Heart left ventricle (tissue), 13 donors: ENCODE results near the gene ADTRP.

Experiments
- CTCF ChIP-seq, 12 donors: fragments of 200-600 bp; sonication (generic) in 4 of 12; IDR thresholded peaks; one replicate each; pipeline versions ENCODE4 v1.5.0 to v1.8.0; 2018 to 2022; ENCODE audit warnings: antibody characterized with exemption in 12 of 12, mild to moderate bottlenecking in 5 of 12
- POLR2A ChIP-seq, 2 donors: fragments of 450-650 bp; IDR thresholded peaks; one replicate each; pipeline ENCODE4 v1.6.1; 2017; ENCODE audit warnings: antibody characterized with exemption in 2 of 2, mild to moderate bottlenecking in 2 of 2, moderate library complexity in 2 of 2
- donor health status: ischemic (EF 13 %, LVEDD 7.1; RV severe dilation, severe dysfunction).
- donor health status: DM: no; HTN: yes; CAD: no.
- donor health status: DM: no; HTN: no; CAD: no.
- donor health status: ischemic (EF 25% LVEDD 6.9; RV normal size, moderate dysfunction).
- donor health status: ischemic (EF 25% LVEDD 5.7; RV mildly dilated, moderate dysfunction).
- donor health status: ischemic (EF 35%, LVEDD 5.7; RV mildly dilated, moderate dysfunction).
- donor health status: nonischemic (EF 11% LVEDD 7.7; RV severe dilation, severe dysfunction).
- donor health status: DM: yes; HTN: yes; CAD: no.
- donor health status: PGD.
- donor health status: ischemic (EF 29% LVEDD 5.4; RV normal size, mild dysfunction).
- donor health status: nonischemic (EF 23%, LVEDD 6.1; RV moderate dilation, normal function).

GRCh38 chr6:11703725-11704124 lies 74.9 kb downstream of the ADTRP start:
- no peak for TF ChIP-seq POLR2A (IDR thresholded peaks at IDR 0.05)
- no peak for TF ChIP-seq CTCF (IDR thresholded peaks at IDR 0.05)
